Measurements from ENCODE around the gene AP3D1. TPM values are rescaled to one million over a fixed set of nuclear protein-coding genes. Genes with fewer than 3 reads are reported as not detected.

Gene AP3D1
- total RNA-seq, 1 donor from 2014 or later = 115 TPM

GRCh38 chr19:2180114-2180513, 28.7 kb upstream of the AP3D1 start:
- TF ChIP-seq CTCF (IDR thresholded peaks at IDR 0.05; ENCODE audit: unreplicated experiment) = no peak
- no peak overlapping the region for H3K27ac Mint-ChIP-seq
- no peak for DNase-seq (ENCODE audit: low spot score in 2 of 2, unreplicated experiment in 2 of 2)
- peaks cover 11% of the 10 kb centered on the region for H3K4me1 Mint-ChIP-seq
- no peak overlapping the region for H3K4me3 Mint-ChIP-seq
- H3K9me3 Mint-ChIP-seq = no peaks in the 10 kb centered on the region
- no peaks in the 10 kb centered on the region for H3K27me3 Mint-ChIP-seq (ENCODE audit: low read depth)
- peaks cover 9% of the 10 kb centered on the region for H3K36me3 Mint-ChIP-seq

- Mint-ChIP-seq H3K36me3 (peaks cover 6% of the 10 kb centered on the region), H3K9me3 (no peaks in the 10 kb centered on the region), H3K27me3 (ENCODE audit: low read depth) (no peaks in the 10 kb centered on the region), H3K4me1 (peaks cover 11% of the 10 kb centered on the region), H3K4me3 (no peak overlapping the region), H3K27ac (no peak overlapping the region)
- no peak for TF ChIP-seq CTCF (IDR thresholded peaks at IDR 0.05; ENCODE audit: unreplicated experiment)
- DNase-seq (ENCODE audit: low spot score in 2 of 2, unreplicated experiment in 2 of 2) = no peak
Measured at GRCh38 chr19:2179095-2179494, 27.7 kb upstream of the AP3D1 start.

- H3K27ac Mint-ChIP-seq = peak overlapping the region; percentile 53
- H3K9me3 Mint-ChIP-seq = no peaks in the 10 kb centered on the region
- no peak for TF ChIP-seq CTCF (IDR thresholded peaks at IDR 0.05; ENCODE audit: unreplicated experiment)
- peaks cover 6% of the 10 kb centered on the region for H3K36me3 Mint-ChIP-seq
- peaks cover 26% of the 10 kb centered on the region for H3K4me1 Mint-ChIP-seq
- H3K27me3 Mint-ChIP-seq (ENCODE audit: low read depth) = no peaks in the 10 kb centered on the region
- no peak for DNase-seq (ENCODE audit: low spot score in 2 of 2, unreplicated experiment in 2 of 2)
- H3K4me3 Mint-ChIP-seq = no peak overlapping the region
Measured at GRCh38 chr19:2176337-2176994, 25.1 kb upstream of the AP3D1 start.

GRCh38 chr19:2175742-2176141, 24.4 kb upstream of the AP3D1 start:
- no peak for DNase-seq (ENCODE audit: low spot score in 2 of 2, unreplicated experiment in 2 of 2)
- no peaks in the 10 kb centered on the region for H3K9me3 Mint-ChIP-seq
- peak overlapping the region; percentile 11 for H3K27ac Mint-ChIP-seq
- peaks cover 6% of the 10 kb centered on the region for H3K36me3 Mint-ChIP-seq
- TF ChIP-seq CTCF (IDR thresholded peaks at IDR 0.05; ENCODE audit: unreplicated experiment) = no peak
- H3K4me3 Mint-ChIP-seq = no peak overlapping the region
- no peaks in the 10 kb centered on the region for H3K27me3 Mint-ChIP-seq (ENCODE audit: low read depth)
- H3K4me1 Mint-ChIP-seq = peaks cover 33% of the 10 kb centered on the region

GRCh38 chr19:2173767-2174577, 22.6 kb upstream of the AP3D1 start:
- H3K27me3 Mint-ChIP-seq (ENCODE audit: low read depth) = no peaks in the 10 kb centered on the region
- H3K36me3 Mint-ChIP-seq = peaks cover 4% of the 10 kb centered on the region
- no peak overlapping the region for H3K4me3 Mint-ChIP-seq
- no peaks in the 10 kb centered on the region for H3K9me3 Mint-ChIP-seq
- no peak for TF ChIP-seq CTCF (IDR thresholded peaks at IDR 0.05; ENCODE audit: unreplicated experiment)
- H3K27ac Mint-ChIP-seq = peak overlapping the region; percentile 57
- no peak for DNase-seq (ENCODE audit: low spot score in 2 of 2, unreplicated experiment in 2 of 2)
- H3K4me1 Mint-ChIP-seq = peaks cover 46% of the 10 kb centered on the region

Data from mesothelial cell of epicardium (in vitro differentiated cells).